ENCODE results near the gene PAGR1.
"Not testable (repeated sequence)": the region's sequence is repeated elsewhere in the genome, so short reads cannot be mapped to it uniquely, and the experiment has no call there.

PAGR1 gene

GRCh38 chr16:29815793-29816693, at the start of gene PAGR1:
Gene PAGR1, plus strand, starts transcription at chr16:29816152. Its CDS starts 374 bp downstream, at chr16:29816526.
- Mint-ChIP-seq H3K4me1 (ENCODE audit: low read depth) (peaks cover 47% of the 10 kb centered on the region), H3K4me3 (peak within 1 kb of the TSS; percentile 90), H3K9me3 (no peaks in the 10 kb centered on the region), H3K27me3 (ENCODE audit: low read depth) (peaks cover 11% of the 10 kb centered on the region), H3K27ac (peak within 1 kb of the TSS; percentile 95), H3K36me3 (ENCODE audit: low read depth) (peaks cover 32% of the 10 kb centered on the region)

- H3K9me3 Mint-ChIP-seq = no peaks in the 10 kb centered on the region
- peaks cover 10% of the 10 kb centered on the region for H3K27me3 Mint-ChIP-seq (ENCODE audit: low read depth)
- no peak overlapping the region for H3K4me3 Mint-ChIP-seq
- peaks cover 1% of the 10 kb centered on the region for H3K4me1 Mint-ChIP-seq (ENCODE audit: low read depth)
- no peaks in the 10 kb centered on the region for H3K36me3 Mint-ChIP-seq (ENCODE audit: low read depth)
- no peak overlapping the region for H3K27ac Mint-ChIP-seq
These were observed 49.4 kb upstream of the PAGR1 start for GRCh38 chr16:29766571-29766970.

- Mint-ChIP-seq H3K4me1 (ENCODE audit: low read depth) (peaks cover 2% of the 10 kb centered on the region), H3K27ac (no peak overlapping the region), H3K36me3 (ENCODE audit: low read depth) (no peaks in the 10 kb centered on the region), H3K9me3 (no peaks in the 10 kb centered on the region), H3K4me3 (no peak overlapping the region), H3K27me3 (ENCODE audit: low read depth) (peaks cover 10% of the 10 kb centered on the region)
These were observed 48.9 kb upstream of the PAGR1 start for GRCh38 chr16:29767062-29767461.

GRCh38 chr16:29769507-29769906, 46.4 kb upstream of the PAGR1 start:
- Mint-ChIP-seq H3K9me3 (no peaks in the 10 kb centered on the region), H3K4me3 (no peak overlapping the region), H3K4me1 (ENCODE audit: low read depth) (peaks cover 6% of the 10 kb centered on the region), H3K36me3 (ENCODE audit: low read depth) (no peaks in the 10 kb centered on the region), H3K27ac (no peak overlapping the region), H3K27me3 (ENCODE audit: low read depth) (peaks cover 5% of the 10 kb centered on the region)

- peaks cover 6% of the 10 kb centered on the region for H3K4me1 Mint-ChIP-seq (ENCODE audit: low read depth)
- H3K4me3 Mint-ChIP-seq = no peak overlapping the region
- H3K27ac Mint-ChIP-seq = no peak overlapping the region
- H3K9me3 Mint-ChIP-seq = no peaks in the 10 kb centered on the region
- H3K27me3 Mint-ChIP-seq (ENCODE audit: low read depth) = peaks cover 3% of the 10 kb centered on the region
- H3K36me3 Mint-ChIP-seq (ENCODE audit: low read depth) = no peaks in the 10 kb centered on the region
These were observed 45.6 kb upstream of the PAGR1 start for GRCh38 chr16:29770250-29770929.

GRCh38 chr16:29772330-29772729, 43.6 kb upstream of the PAGR1 start:
- not testable (repeated sequence) for H3K4me3 Mint-ChIP-seq; H3K36me3 Mint-ChIP-seq (ENCODE audit: low read depth); H3K9me3 Mint-ChIP-seq; H3K27me3 Mint-ChIP-seq (ENCODE audit: low read depth); H3K27ac Mint-ChIP-seq; H3K4me1 Mint-ChIP-seq (ENCODE audit: low read depth)

GRCh38 chr16:29774730-29775129, 41.2 kb upstream of the PAGR1 start:
- Mint-ChIP-seq H3K4me3 (no peak overlapping the region), H3K27ac (no peak overlapping the region), H3K36me3 (ENCODE audit: low read depth) (no peaks in the 10 kb centered on the region), H3K9me3 (no peaks in the 10 kb centered on the region), H3K4me1 (ENCODE audit: low read depth) (peaks cover 6% of the 10 kb centered on the region), H3K27me3 (ENCODE audit: low read depth) (peaks cover 18% of the 10 kb centered on the region)

- Mint-ChIP-seq H3K27me3 (ENCODE audit: low read depth) (peaks cover 24% of the 10 kb centered on the region), H3K4me3 (no peak overlapping the region), H3K36me3 (ENCODE audit: low read depth) (no peaks in the 10 kb centered on the region), H3K27ac (no peak overlapping the region), H3K9me3 (no peaks in the 10 kb centered on the region), H3K4me1 (ENCODE audit: low read depth) (peaks cover 6% of the 10 kb centered on the region)
These were observed 40.1 kb upstream of the PAGR1 start for GRCh38 chr16:29775742-29776408.

- Mint-ChIP-seq H3K9me3 (no peaks in the 10 kb centered on the region), H3K4me1 (ENCODE audit: low read depth) (peaks cover 1% of the 10 kb centered on the region), H3K36me3 (ENCODE audit: low read depth) (no peaks in the 10 kb centered on the region), H3K27me3 (ENCODE audit: low read depth) (peaks cover 24% of the 10 kb centered on the region), H3K4me3 (no peak within 1 kb of the TSS), H3K27ac (no peak within 1 kb of the TSS)
These were observed 38.2 kb upstream of the PAGR1 start, which contains the start of gene ZG16 for GRCh38 chr16:29777576-29778350. Gene ZG16, plus strand, starts transcription at chr16:29778256. Its CDS starts 1,011 bp downstream, at chr16:29779267.

GRCh38 chr16:29779474-29779873, 36.5 kb upstream of the PAGR1 start:
- Mint-ChIP-seq H3K9me3 (no peaks in the 10 kb centered on the region), H3K4me1 (ENCODE audit: low read depth) (peaks cover 8% of the 10 kb centered on the region), H3K27me3 (ENCODE audit: low read depth) (peaks cover 24% of the 10 kb centered on the region), H3K27ac (no peak overlapping the region), H3K36me3 (ENCODE audit: low read depth) (no peaks in the 10 kb centered on the region), H3K4me3 (no peak overlapping the region)

- H3K27ac Mint-ChIP-seq = not testable (repeated sequence)
- H3K27me3 Mint-ChIP-seq (ENCODE audit: low read depth) = peaks cover 18% of the 10 kb centered on the region
These were observed 32.6 kb upstream of the PAGR1 start for GRCh38 chr16:29783094-29783953.

GRCh38 chr16:29784157-29784556, 31.8 kb upstream of the PAGR1 start:
- no peak overlapping the region for H3K27ac Mint-ChIP-seq
- H3K4me1 Mint-ChIP-seq (ENCODE audit: low read depth) = peaks cover 15% of the 10 kb centered on the region
- no peak overlapping the region for H3K4me3 Mint-ChIP-seq
- peaks cover 10% of the 10 kb centered on the region for H3K27me3 Mint-ChIP-seq (ENCODE audit: low read depth)
- no peaks in the 10 kb centered on the region for H3K36me3 Mint-ChIP-seq (ENCODE audit: low read depth)
- no peaks in the 10 kb centered on the region for H3K9me3 Mint-ChIP-seq

More at GRCh38 chr16:29783094-29783953, 32.6 kb upstream of the PAGR1 start:
- not testable (repeated sequence) for H3K9me3 Mint-ChIP-seq; H3K4me3 Mint-ChIP-seq; H3K36me3 Mint-ChIP-seq (ENCODE audit: low read depth)
- peaks cover 15% of the 10 kb centered on the region for H3K4me1 Mint-ChIP-seq (ENCODE audit: low read depth)

GRCh38 chr16:29784901-29785500, 31.0 kb upstream of the PAGR1 start:
- Mint-ChIP-seq H3K9me3 (no peaks in the 10 kb centered on the region), H3K27ac (no peak overlapping the region), H3K27me3 (ENCODE audit: low read depth) (peaks cover 3% of the 10 kb centered on the region), H3K4me1 (ENCODE audit: low read depth) (peaks cover 15% of the 10 kb centered on the region), H3K36me3 (ENCODE audit: low read depth) (no peaks in the 10 kb centered on the region), H3K4me3 (peak overlapping the region; percentile 42)

Data from T-helper 1 cell treated with Interleukin-12 subunit alpha and Interleukin-12 subunit beta and Interleukin-4 antibody, amounts not matched to agents 30 μg/mL and 1 μg/mL, for 36 hours (primary cell).